Gastrocnemius medialis (tissue), 4 donors: ENCODE data around the gene CSH2. TPM values are rescaled to one million over a fixed set of nuclear protein-coding genes. Genes with fewer than 3 reads are reported as not detected.
"Not testable (repeated sequence)": the region's sequence is repeated elsewhere in the genome, so short reads cannot be mapped to it uniquely, and the experiment has no call there.

Source experiments
- ATAC-seq, 2 donors: fragments of 150-250 bp; one replicate each; pipeline ENCODE4 v1.9.1; 2016
- DNase-seq, 2 donors: peaks; one replicate each; pipeline ENCODE4 v3.0.0-alpha.2; 2019
- H3K27ac ChIP-seq, 4 donors: fragments of 200-600 bp; sonication (generic); 1 replicate in 1 of 4; 2 replicates in 3 of 4; pipeline ENCODE4 v1.5.1; 2016 to 2018; ENCODE audit warnings: mild to moderate bottlenecking in 2 of 4, moderate library complexity in 1 of 4
- H3K27me3 ChIP-seq, 3 donors: fragments of 200-600 bp; sonication (generic) in 2 of 3; 1 replicate in 1 of 3; 2 replicates in 2 of 3; pipeline versions ENCODE4 v1.5.1 to v1.6.0; 2016 to 2019; ENCODE audit warnings: mild to moderate bottlenecking in 1 of 3, moderate library complexity in 1 of 3
- H3K36me3 ChIP-seq, 2 donors: fragments of 200-600 bp; sonication (generic) in 1 of 2; one replicate each; pipeline ENCODE4 v1.5.1; 2017 to 2018
- H3K4me1 ChIP-seq, 2 donors: fragments of 200-600 bp; sonication (generic) in 1 of 2; one replicate each; pipeline ENCODE4 v1.5.1; 2016 to 2017; ENCODE audit warnings: mild to moderate bottlenecking in 2 of 2
- H3K4me3 ChIP-seq, 4 donors: fragments of 200-600 bp; sonication (generic) in 3 of 4; 1 replicate in 1 of 4; 2 replicates in 3 of 4; pipeline ENCODE4 v1.5.1; 2016 to 2019; ENCODE audit warnings: mild to moderate bottlenecking in 2 of 4
- H3K9me3 ChIP-seq, 3 donors: fragments of 200-600 bp; sonication (generic) in 2 of 3; 1 replicate in 1 of 3; 2 replicates in 2 of 3; pipeline ENCODE4 v1.5.1; 2016 to 2019
- CTCF ChIP-seq, 5 experiments: fragments of 450-650 bp in 3 of 5; fragments of 200-600 bp in 2 of 5; sonication (generic) in 2 of 5; IDR thresholded peaks in 4 of 5; conservative IDR thresholded peaks in 1 of 5; 1 replicate in 4 of 5; 2 replicates in 1 of 5; pipeline ENCODE4 v1.5.1; 2016 to 2019; ENCODE audit warnings: antibody characterized with exemption in 5 of 5, mild to moderate bottlenecking in 3 of 5, moderate library complexity in 3 of 5
- POLR2A ChIP-seq, 2 donors: fragments of 450-650 bp; IDR thresholded peaks; one replicate each; pipeline ENCODE4 v1.6.1; 2017; ENCODE audit warnings: antibody characterized with exemption in 2 of 2, mild to moderate bottlenecking in 2 of 2, moderate library complexity in 2 of 2
- in situ Hi-C, 4 donors: fragments of 200-750 bp; cut with MboI; loops; one replicate each; pipeline versions ENCODE4 v1.15.0 to v1.8.0; 2017; ENCODE audit warnings: low sequenced_read_pairs in 4 of 4
- intact Hi-C: fragments of 100-400 bp; cut with DNase I; formaldehyde crosslinking; loops from one replicate; pipeline ENCODE4 v1.15.1; 2023; ENCODE audit warnings: low total_unique reads
- total RNA-seq, 4 donors: library from RNA; depleted of rRNA; stranded (reverse); fragments of >200 nt; gene quantifications; one replicate each; pipeline versions ENCODE4 v1.1.0 to v1.2.3, GENCODE V29; 2016

Gene CSH2
- total RNA-seq, 4 donors from 2014 or later = not detected

GRCh38 chr17:63880706-63881105 is 7.2 kb upstream of the CSH2 start:
- Histone ChIP-seq H3K27me3 (no peaks in the 10 kb centered on the region), H3K4me3 (no peak overlapping the region), H3K36me3 (no peaks in the 10 kb centered on the region), H3K27ac (no peak overlapping the region), H3K4me1 (no peaks in the 10 kb centered on the region), H3K9me3 (no peaks in the 10 kb centered on the region)
- DNase-seq (no peak), ATAC-seq (no peak)
- intact Hi-C loops = no loop called here
- in situ Hi-C loops = no loop called here
- no peak for TF ChIP-seq POLR2A (IDR thresholded peaks at IDR 0.05)
- TF ChIP-seq CTCF (IDR thresholded peaks at IDR 0.05 in 4 of 5, conservative IDR thresholded peaks at IDR 0.05 in 1 of 5) = no peak

GRCh38 chr17:63878413-63878812 is 4.9 kb upstream of the CSH2 start:
- DNase-seq, in situ Hi-C loops, H3K36me3 ChIP-seq, H3K4me3 ChIP-seq, H3K27ac ChIP-seq, intact Hi-C loops, ATAC-seq, H3K4me1 ChIP-seq, H3K9me3 ChIP-seq, H3K27me3 ChIP-seq: not testable (repeated sequence)

- ATAC-seq, H3K4me3 ChIP-seq, H3K27me3 ChIP-seq, H3K36me3 ChIP-seq, intact Hi-C loops, H3K27ac ChIP-seq, DNase-seq, in situ Hi-C loops, H3K9me3 ChIP-seq, H3K4me1 ChIP-seq: not testable (repeated sequence)
Measured at GRCh38 chr17:63874693-63875092, 1.2 kb upstream of the CSH2 start.

- H3K4me1 ChIP-seq, in situ Hi-C loops, H3K27me3 ChIP-seq, H3K27ac ChIP-seq, H3K36me3 ChIP-seq, intact Hi-C loops, ATAC-seq, H3K9me3 ChIP-seq, DNase-seq, H3K4me3 ChIP-seq: not testable (repeated sequence)
Measured at GRCh38 chr17:63874061-63874626, 667 bp upstream of the CSH2 start.

GRCh38 chr17:63871646-63872365 is 1.7 kb downstream of the CSH2 start:
- H3K4me3 ChIP-seq, ATAC-seq, H3K36me3 ChIP-seq, H3K9me3 ChIP-seq, H3K27ac ChIP-seq, H3K27me3 ChIP-seq, H3K4me1 ChIP-seq, in situ Hi-C loops, DNase-seq, intact Hi-C loops: not testable (repeated sequence)

- H3K36me3 ChIP-seq, H3K27me3 ChIP-seq, H3K4me3 ChIP-seq, H3K27ac ChIP-seq, H3K9me3 ChIP-seq, DNase-seq, intact Hi-C loops, ATAC-seq, H3K4me1 ChIP-seq, in situ Hi-C loops: not testable (repeated sequence)
Measured at GRCh38 chr17:63870292-63870665, 3.2 kb downstream of the CSH2 start.

GRCh38 chr17:63869491-63870291 is 3.8 kb downstream of the CSH2 start:
- H3K27ac ChIP-seq, DNase-seq, in situ Hi-C loops, H3K9me3 ChIP-seq, ATAC-seq, H3K4me3 ChIP-seq, H3K27me3 ChIP-seq, H3K36me3 ChIP-seq, H3K4me1 ChIP-seq: not testable (repeated sequence)
- intact Hi-C loops = loop anchor here (10.0 kb wide), 1 partner anchor 445 kb away; no protein-coding TSS in a partner anchor

- H3K4me1 ChIP-seq, ATAC-seq, H3K4me3 ChIP-seq, H3K9me3 ChIP-seq, H3K36me3 ChIP-seq, H3K27me3 ChIP-seq, H3K27ac ChIP-seq, DNase-seq, in situ Hi-C loops: not testable (repeated sequence)
- intact Hi-C loops = loop anchor here (10.0 kb wide), 1 partner anchor 442 kb away; no protein-coding TSS in a partner anchor
Measured at GRCh38 chr17:63866625-63867024, 6.9 kb downstream of the CSH2 start.
